HepG2 (cell line): ENCODE data around the gene RTEL1. TPM values are rescaled to one million over a fixed set of nuclear protein-coding genes. Genes with fewer than 3 reads are reported as not detected.

Experiments used
- ARID3A ChIP-seq: IDR thresholded peaks from 2 replicates; pipeline ENCODE4 v1.6.1; 2012; ENCODE audit warnings: low read depth, low read length, improper control_type of control experiment
- BCL3 ChIP-seq: sonication (generic); formaldehyde crosslinking; IDR thresholded peaks from 2 replicates; pipeline ENCODE4 v1.5.1; 2020; ENCODE audit warnings: mild to moderate bottlenecking, missing genetic modification reagents, moderate library complexity
- CHD2 ChIP-seq: IDR thresholded peaks from 2 replicates; pipeline ENCODE4 v1.6.1; 2011; ENCODE audit warnings: low read depth, low read length, improper control_type of control experiment
- CREBL2 ChIP-seq: sonication (generic); formaldehyde crosslinking; IDR thresholded peaks from 2 replicates; pipeline ENCODE4 v1.8.1; 2023; ENCODE audit warnings: missing genetic modification reagents, mild to moderate bottlenecking, borderline replicate concordance
- GZF1 ChIP-seq: sonication (generic); formaldehyde crosslinking; IDR thresholded peaks from 2 replicates; pipeline ENCODE4 v1.5.1; 2020; ENCODE audit warnings: mild to moderate bottlenecking, missing genetic modification reagents
- KLF9 ChIP-seq: IDR thresholded peaks from 2 replicates; pipeline ENCODE4 v1.6.1; 2016; ENCODE audit warnings: low read depth
- MTERF4 ChIP-seq: sonication (generic); formaldehyde crosslinking; IDR thresholded peaks from 2 replicates; pipeline ENCODE4 v1.8.0; 2023; ENCODE audit warnings: mild to moderate bottlenecking, missing genetic modification reagents
- NCOR1 ChIP-seq: fragments of 200-600 bp; sonication (generic); IDR thresholded peaks from 2 replicates; pipeline ENCODE4 v1.7.0; 2017; ENCODE audit warnings: antibody characterized with exemption, low read length, borderline replicate concordance
- RBFOX2 ChIP-seq: fragments of 200-400 bp; formaldehyde crosslinking; IDR thresholded peaks from 2 replicates; pipeline ENCODE4 v1.6.1; 2017; ENCODE audit warnings: low read depth, mild to moderate bottlenecking, low read length
- SCMH1 ChIP-seq: sonication (generic); formaldehyde crosslinking; IDR thresholded peaks from 2 replicates; pipeline ENCODE4 v1.9.0; 2021; ENCODE audit warnings: missing genetic modification reagents, mild to moderate bottlenecking, borderline replicate concordance
- SNAPC5 ChIP-seq: sonication (generic); formaldehyde crosslinking; IDR thresholded peaks from 2 replicates; pipeline ENCODE4 v1.8.1; 2023; ENCODE audit warnings: mild to moderate bottlenecking, missing genetic modification reagents, borderline replicate concordance
- SP4 ChIP-seq: sonication (generic); formaldehyde crosslinking; IDR thresholded peaks from 2 replicates; pipeline ENCODE4 v1.8.1; 2023; ENCODE audit warnings: mild to moderate bottlenecking, missing genetic modification reagents
- SRY ChIP-seq: sonication (generic); formaldehyde crosslinking; IDR thresholded peaks from 2 replicates; pipeline ENCODE4 v1.8.0; 2022; ENCODE audit warnings: mild to moderate bottlenecking, missing genetic modification reagents
- TFDP2 ChIP-seq: sonication (generic); formaldehyde crosslinking; IDR thresholded peaks from 2 replicates; pipeline ENCODE4 v1.4.0; 2020; ENCODE audit warnings: missing genetic modification reagents
- TMF1 ChIP-seq: sonication (generic); formaldehyde crosslinking; IDR thresholded peaks from 2 replicates; pipeline ENCODE4 v1.8.1; 2022; ENCODE audit warnings: low read depth, missing genetic modification reagents
- ZBTB44 ChIP-seq: sonication (generic); formaldehyde crosslinking; IDR thresholded peaks from 2 replicates; pipeline ENCODE4 v1.4.0; 2020; ENCODE audit warnings: missing genetic modification reagents
- ZNF138 ChIP-seq: sonication (generic); formaldehyde crosslinking; IDR thresholded peaks from 2 replicates; pipeline ENCODE4 v1.5.0; 2020; ENCODE audit warnings: mild to moderate bottlenecking, low read depth, missing genetic modification reagents
- ZNF282 ChIP-seq: fragments of 450-650 bp; IDR thresholded peaks from 2 replicates; pipeline ENCODE4 v1.6.1; 2018; ENCODE audit not compliant: partially characterized antibody
- ZNF468 ChIP-seq: sonication (generic); formaldehyde crosslinking; IDR thresholded peaks from 2 replicates; pipeline ENCODE4 v1.8.0; 2022; ENCODE audit warnings: mild to moderate bottlenecking, moderate library complexity, missing genetic modification reagents
- ZNF546 ChIP-seq: sonication (generic); formaldehyde crosslinking; conservative IDR thresholded peaks from 2 replicates; pipeline ENCODE4 v1.8.1; 2023; ENCODE audit warnings: mild to moderate bottlenecking, missing genetic modification reagents
- ZNF597 ChIP-seq: sonication (generic); formaldehyde crosslinking; IDR thresholded peaks from 2 replicates; pipeline ENCODE4 v1.5.0; 2020; ENCODE audit warnings: missing genetic modification reagents
- polyA plus RNA-seq, 8 experiments: library from polyadenylated mRNA; depleted of rRNA in 3 of 8; stranded (reverse) in 7 of 8; unstranded in 1 of 8; fragments of >200 nt; fragmentation: Illumina TruSeq in 4 of 8; extraction: Trizol in 4 of 8; gene quantifications; 2 replicates each; pipeline versions ENCODE4 v1.2.1 to v1.2.3, GENCODE V29; 2011 to 2016; ENCODE audit warnings: low read depth in 4 of 8, missing spikeins in 1 of 8, mixed read lengths in 1 of 8; ENCODE audit not compliant: insufficient read depth in 1 of 8
- total RNA-seq, 5 experiments: library from RNA; depleted of rRNA; stranded (reverse); fragments of >200 nt; fragmentation: Illumina TruSeq; extraction: Trizol; gene quantifications; 2 replicates each; pipeline ENCODE4 v1.2.3, GENCODE V29; 2016; ENCODE audit warnings: low read depth in 1 of 5

The RTEL1 gene
- total and polyA plus RNA-seq, 2 of the 13 experiments (the other 11 are each of a cell fraction or from before 2014, with no cell fraction given) = 21.8 to 36.4 TPM

GRCh38 chr20:63641792-63642523 is 16.2 kb upstream of the RTEL1 start (continued):
- peak; percentile 67; the same call in 1 of the 2 replicates for TF ChIP-seq SRY (CRISPR knock-in tag)
- 0 out of 2 replicates have a peak, but pooled peaks have one; percentile 35 for TF ChIP-seq ZBTB44
- no peak for TF ChIP-seq SCMH1
- peak; percentile 86 for TF ChIP-seq SP4 (CRISPR knock-in tag)
- TF ChIP-seq ZNF282 = no peak
- no peak for TF ChIP-seq GZF1 (CRISPR knock-in tag)
- TF ChIP-seq CHD2 = no peak
- TF ChIP-seq TFDP2 (CRISPR knock-in tag) = peak; percentile 39; the same call in 1 of the 2 replicates
- TF ChIP-seq CREBL2 (CRISPR knock-in tag) = no peak; the same call in 1 of the 2 replicates
- TF ChIP-seq ZNF546 (CRISPR knock-in tag) = 0 out of 2 replicates have a peak, but pooled peaks have one; percentile 38
- TF ChIP-seq MTERF4 (CRISPR knock-in tag) = peak; percentile 85; the same call in 1 of the 2 replicates
- TF ChIP-seq ZNF138 = no peak
- TF ChIP-seq RBFOX2 = peak; percentile 77
- TF ChIP-seq KLF9 (CRISPR knock-in tag) = peak; percentile 82; the same call in 1 of the 2 replicates
- TF ChIP-seq TMF1 (CRISPR knock-in tag) = no peak
- peak; percentile 76; the same call in 1 of the 2 replicates for TF ChIP-seq BCL3 (CRISPR knock-in tag)
- TF ChIP-seq ARID3A = no peak
- no peak for TF ChIP-seq SNAPC5 (CRISPR knock-in tag)
- TF ChIP-seq ZNF597 (CRISPR knock-in tag) = no peak
- TF ChIP-seq NCOR1 = no peak
- 0 out of 2 replicates have a peak, but pooled peaks have one; percentile 15 for TF ChIP-seq ZNF468 (CRISPR knock-in tag)
